Fibroblast of villous mesenchyme (primary cell): ENCODE results near the gene PC. TPM values are rescaled to one million over a fixed set of nuclear protein-coding genes. Genes with fewer than 3 reads are reported as not detected.
A peak's percentile ranks its signal among the peaks of the same experiment; 100 is the strongest.

ENCODE experiments used
- DNase-seq: peaks from one replicate; pipeline ENCODE4 v3.0.0-alpha.2; 2010; ENCODE audit warnings: low read depth
- H3K4me3 ChIP-seq: 2 replicates; pipeline ENCODE4 v1.5.1; 2011; ENCODE audit warnings: low read depth, mild to moderate bottlenecking, low read length
- total RNA-seq: library from RNA; depleted of rRNA; stranded (reverse); fragments of >200 nt; gene quantifications from 2 replicates; pipeline ENCODE4 v1.2.3, GENCODE V29; 2012
- TF ChIP-seq, protein P1 (sequence below): IDR thresholded peaks from 2 replicates; pipeline ENCODE4 v1.5.1; 2012; ENCODE audit warnings: low read depth, mild to moderate bottlenecking, low read length; ENCODE audit not compliant: insufficient read depth

PC gene
- total RNA-seq, 1 donor, result 11.7 TPM

DNA sequence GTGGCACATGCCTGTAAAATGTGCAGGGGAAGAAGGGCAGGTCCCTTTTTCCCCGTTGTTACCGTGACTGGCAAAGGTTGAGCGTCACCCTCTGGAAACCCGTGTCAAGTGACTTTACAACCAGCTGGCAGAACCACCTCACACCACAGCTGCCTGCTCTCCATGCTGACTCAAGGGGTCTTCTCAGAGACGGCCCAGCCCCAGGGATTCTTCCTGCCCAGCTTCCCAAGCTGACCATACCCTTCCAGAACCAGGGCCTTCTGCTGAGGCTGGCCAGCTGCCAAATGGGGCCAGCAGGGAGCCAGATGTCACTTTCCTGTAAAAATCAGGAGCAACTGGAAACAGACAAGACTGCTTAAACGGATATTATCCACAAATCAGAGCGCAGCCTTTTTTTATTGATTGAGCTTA, 6.3 kb downstream of the PC start:
- TF ChIP-seq, protein P1, sequence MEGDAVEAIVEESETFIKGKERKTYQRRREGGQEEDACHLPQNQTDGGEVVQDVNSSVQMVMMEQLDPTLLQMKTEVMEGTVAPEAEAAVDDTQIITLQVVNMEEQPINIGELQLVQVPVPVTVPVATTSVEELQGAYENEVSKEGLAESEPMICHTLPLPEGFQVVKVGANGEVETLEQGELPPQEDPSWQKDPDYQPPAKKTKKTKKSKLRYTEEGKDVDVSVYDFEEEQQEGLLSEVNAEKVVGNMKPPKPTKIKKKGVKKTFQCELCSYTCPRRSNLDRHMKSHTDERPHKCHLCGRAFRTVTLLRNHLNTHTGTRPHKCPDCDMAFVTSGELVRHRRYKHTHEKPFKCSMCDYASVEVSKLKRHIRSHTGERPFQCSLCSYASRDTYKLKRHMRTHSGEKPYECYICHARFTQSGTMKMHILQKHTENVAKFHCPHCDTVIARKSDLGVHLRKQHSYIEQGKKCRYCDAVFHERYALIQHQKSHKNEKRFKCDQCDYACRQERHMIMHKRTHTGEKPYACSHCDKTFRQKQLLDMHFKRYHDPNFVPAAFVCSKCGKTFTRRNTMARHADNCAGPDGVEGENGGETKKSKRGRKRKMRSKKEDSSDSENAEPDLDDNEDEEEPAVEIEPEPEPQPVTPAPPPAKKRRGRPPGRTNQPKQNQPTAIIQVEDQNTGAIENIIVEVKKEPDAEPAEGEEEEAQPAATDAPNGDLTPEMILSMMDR, result no peak
- peak; percentile 87 for DNase-seq
- no peak overlapping the region for H3K4me3 ChIP-seq

DNA sequence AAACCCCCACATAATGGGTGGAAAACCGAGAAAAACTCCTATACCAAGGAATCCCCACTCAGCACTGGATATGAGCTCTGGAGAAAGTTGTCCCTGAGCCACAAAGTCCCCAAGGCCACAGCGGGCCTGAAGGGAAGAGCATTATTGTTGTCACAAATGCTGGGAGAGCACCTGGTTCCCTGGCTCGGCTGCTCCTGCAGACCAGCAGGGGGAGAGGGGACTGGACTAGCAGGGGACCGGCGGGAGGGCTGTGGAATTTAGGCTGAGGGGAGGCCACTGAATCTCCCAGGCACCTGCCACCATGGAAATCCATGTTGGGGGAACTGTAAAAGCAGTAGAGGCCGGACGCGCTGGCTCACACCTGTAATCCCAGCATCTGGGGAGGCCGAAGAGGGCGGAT, 7.0 kb downstream of the PC start:
- H3K4me3 ChIP-seq, result no peak overlapping the region
- DNase-seq, result no peak
- TF ChIP-seq, protein P1, result peak; percentile 6

DNA sequence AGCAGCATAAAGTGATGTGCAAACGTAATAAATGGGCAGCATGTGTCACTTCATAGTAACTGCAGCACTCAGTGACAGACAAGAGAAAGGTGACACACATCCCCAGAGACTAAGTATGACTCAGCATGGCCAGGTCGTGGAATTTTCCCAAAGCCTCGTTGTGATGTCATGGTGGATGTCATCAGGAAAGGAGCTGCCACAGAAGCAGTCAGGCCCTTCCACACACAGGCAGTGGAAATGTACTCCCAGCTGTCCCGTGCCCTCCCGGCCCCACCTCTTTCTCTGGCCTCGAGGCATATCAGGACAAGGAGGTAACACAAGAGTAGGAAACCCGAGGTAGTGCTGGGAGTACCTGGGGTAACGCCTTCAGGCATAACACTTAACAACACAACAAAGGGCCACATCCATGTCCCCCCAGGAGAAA, 8.1 kb downstream of the PC start:
- TF ChIP-seq, protein P1, result no peak
- DNase-seq, result peak; percentile 94
- H3K4me3 ChIP-seq, result no peak overlapping the region

DNA sequence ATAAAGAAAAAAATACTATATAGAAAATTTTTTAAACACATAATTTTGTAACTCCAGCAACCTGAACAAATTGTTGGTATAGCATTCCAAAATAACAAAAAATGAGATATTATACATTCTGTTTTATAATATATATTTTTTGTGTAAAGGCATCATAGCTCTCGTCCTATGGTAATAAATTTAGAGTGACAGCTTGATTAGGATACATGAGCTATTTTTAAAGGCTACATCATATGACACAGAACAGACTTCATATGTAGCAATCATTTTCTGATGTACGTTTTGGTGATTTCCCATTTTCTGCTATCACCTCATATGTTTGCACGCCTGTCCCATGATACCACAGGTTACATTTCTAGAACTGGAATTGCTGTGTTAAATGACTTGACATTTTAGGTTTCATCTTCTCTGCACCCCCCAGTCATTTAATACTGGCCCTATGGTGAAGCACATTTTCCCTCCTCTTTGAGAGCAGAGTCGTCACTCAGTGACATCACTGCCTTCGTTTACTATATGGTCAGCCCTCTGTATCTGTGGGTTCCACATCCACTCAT, 19.5 kb downstream of the PC start:
- no peak for DNase-seq
- TF ChIP-seq, protein P1, result no peak
- no peak overlapping the region for H3K4me3 ChIP-seq

DNA sequence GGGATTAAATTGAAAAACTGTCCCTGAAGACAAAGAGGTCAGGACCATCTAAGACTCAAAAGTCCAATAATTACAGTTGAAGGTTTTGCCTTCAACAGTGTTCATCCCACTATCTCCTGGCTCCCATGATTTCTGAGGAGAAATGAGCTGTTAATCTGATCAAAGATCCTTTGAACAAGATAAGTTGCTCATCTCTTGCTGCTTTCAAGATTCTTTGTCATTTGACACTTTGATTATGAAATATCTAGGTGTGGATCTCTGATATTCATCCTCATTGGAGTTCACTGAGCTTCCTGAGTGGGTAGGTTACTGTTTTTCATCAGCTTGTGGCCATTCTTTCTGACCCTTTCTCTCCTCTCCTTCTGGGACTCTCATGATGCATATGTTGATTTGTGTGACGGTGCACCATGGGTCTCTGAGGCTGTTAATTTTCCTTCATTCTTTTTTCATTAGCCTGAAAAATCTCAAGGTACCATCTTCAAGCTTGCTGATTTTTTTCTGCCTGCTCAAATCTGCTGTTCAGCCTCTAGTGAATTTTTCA, 20.9 kb downstream of the PC start:
- H3K4me3 ChIP-seq, result no peak overlapping the region
- TF ChIP-seq, protein P1, result no peak
- DNase-seq, result no peak

DNA sequence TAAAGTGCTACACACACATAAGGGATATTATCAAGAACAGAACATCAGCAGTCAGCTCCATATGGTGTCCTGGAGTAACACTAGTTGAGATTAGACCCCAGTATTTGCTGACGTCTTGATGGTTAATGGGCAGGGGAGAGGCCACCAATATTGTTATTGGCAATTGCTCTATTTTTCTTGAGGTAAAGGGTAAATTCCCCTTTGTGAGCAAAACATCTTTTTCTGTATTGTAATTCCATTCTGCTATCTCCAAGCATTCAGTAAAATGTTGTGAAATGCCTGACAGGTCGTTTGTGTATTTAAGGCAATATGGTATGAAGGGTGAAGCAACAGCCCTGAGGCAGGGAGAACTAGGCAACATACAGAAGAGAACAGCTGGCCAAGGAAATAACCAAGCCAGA, 21.9 kb downstream of the PC start:
- TF ChIP-seq, protein P1, result no peak
- peak; percentile 93 for DNase-seq
- H3K4me3 ChIP-seq, result no peak overlapping the region
